ENCODE data around the gene ASTN2. TPM values are rescaled to one million over a fixed set of nuclear protein-coding genes. Genes with fewer than 3 reads are reported as not detected.

The ASTN2 gene
- total and polyA plus RNA-seq, 10 donors: 0.87 to 6.1 (median 3.7) TPM

DNA sequence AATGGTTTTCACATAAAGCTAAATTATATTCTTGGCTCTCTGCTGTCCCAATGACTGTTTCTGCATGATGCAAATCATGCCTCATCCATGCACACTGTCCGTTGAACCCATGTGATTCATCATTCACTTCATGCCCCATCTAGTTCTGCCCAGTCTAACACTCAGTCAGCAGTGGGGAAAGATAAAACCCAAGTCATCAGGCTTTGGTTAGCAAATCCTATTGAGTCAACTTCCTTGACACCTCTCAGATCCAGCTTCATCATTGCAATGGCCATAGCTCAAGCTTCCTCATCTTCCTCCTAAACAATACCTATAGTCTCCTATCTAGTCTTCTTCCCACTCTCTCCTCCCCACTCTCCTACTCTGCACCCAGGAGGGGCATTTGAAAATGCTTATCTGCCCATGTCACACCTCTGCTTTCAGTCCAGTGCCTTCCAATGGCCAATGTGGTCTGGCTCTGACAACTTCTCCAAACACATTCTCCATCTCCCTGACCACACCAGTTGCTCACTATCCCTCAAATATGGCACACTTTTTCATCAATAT lies 993.8 kb downstream of the ASTN2 start:
- intact Hi-C loops (cut with DNase I; ENCODE audit: low total_unique reads): no loop called here
- Histone ChIP-seq H3K27ac (no peak overlapping the region), H3K4me1 (no peaks in the 10 kb centered on the region), H3K9me3 (no peaks in the 10 kb centered on the region), H3K36me3 (peaks cover 0 to 9% (median 0%) of the 10 kb centered on the region in 6 donors), H3K27me3 (replicated peaks in 1 of 7) (no peaks in the 10 kb centered on the region), H3K4me3 (no peak overlapping the region)
- 86 to 96% (median 89%) methylated on average over 1 of the region's 1 CpG for WGBS, 5 donors
- TF ChIP-seq, protein P1, sequence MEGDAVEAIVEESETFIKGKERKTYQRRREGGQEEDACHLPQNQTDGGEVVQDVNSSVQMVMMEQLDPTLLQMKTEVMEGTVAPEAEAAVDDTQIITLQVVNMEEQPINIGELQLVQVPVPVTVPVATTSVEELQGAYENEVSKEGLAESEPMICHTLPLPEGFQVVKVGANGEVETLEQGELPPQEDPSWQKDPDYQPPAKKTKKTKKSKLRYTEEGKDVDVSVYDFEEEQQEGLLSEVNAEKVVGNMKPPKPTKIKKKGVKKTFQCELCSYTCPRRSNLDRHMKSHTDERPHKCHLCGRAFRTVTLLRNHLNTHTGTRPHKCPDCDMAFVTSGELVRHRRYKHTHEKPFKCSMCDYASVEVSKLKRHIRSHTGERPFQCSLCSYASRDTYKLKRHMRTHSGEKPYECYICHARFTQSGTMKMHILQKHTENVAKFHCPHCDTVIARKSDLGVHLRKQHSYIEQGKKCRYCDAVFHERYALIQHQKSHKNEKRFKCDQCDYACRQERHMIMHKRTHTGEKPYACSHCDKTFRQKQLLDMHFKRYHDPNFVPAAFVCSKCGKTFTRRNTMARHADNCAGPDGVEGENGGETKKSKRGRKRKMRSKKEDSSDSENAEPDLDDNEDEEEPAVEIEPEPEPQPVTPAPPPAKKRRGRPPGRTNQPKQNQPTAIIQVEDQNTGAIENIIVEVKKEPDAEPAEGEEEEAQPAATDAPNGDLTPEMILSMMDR (IDR thresholded peaks at IDR 0.05 in 8 of 11, conservative IDR thresholded peaks at IDR 0.05 in 3 of 11): no peak
- TF ChIP-seq POLR2A (IDR thresholded peaks at IDR 0.05): no peak
- TF ChIP-seq POLR2AphosphoS5 (IDR thresholded peaks at IDR 0.05): no peak
- DNase-seq: no peak

DNA sequence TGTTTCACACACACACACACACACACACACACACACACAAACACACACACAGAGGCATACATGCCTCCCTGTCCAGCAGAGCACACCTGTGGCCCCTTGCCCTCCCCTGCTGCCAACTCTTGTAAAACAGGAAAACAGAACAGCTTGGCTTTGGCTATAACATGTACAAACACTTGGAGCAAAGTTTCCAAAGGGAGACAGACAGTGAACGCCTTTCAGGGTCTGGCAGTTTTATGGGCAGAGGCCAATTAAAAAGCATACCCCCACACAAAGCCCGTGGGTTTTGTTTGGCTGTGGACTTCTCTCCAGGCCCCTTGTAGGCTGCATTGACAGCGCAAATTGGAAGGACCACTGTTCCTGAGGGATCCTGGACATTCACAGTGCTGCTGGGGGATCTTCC lies 995.7 kb downstream of the ASTN2 start:
- no peaks in the 10 kb centered on the region for H3K9me3 ChIP-seq
- TF ChIP-seq POLR2A (IDR thresholded peaks at IDR 0.05): no peak
- no peak for TF ChIP-seq POLR2AphosphoS5 (IDR thresholded peaks at IDR 0.05)
- TF ChIP-seq, protein P1 (IDR thresholded peaks at IDR 0.05 in 8 of 11, conservative IDR thresholded peaks at IDR 0.05 in 3 of 11): no peak
- no peak overlapping the region for H3K27ac ChIP-seq
- no peak overlapping the region for H3K4me3 ChIP-seq
- 51 to 86% (median 75%) methylated on average over 3 of the region's 3 CpGs for WGBS, 5 donors
- H3K4me1 ChIP-seq: no peaks in the 10 kb centered on the region
- intact Hi-C loops (cut with DNase I; ENCODE audit: low total_unique reads): no loop called here
- H3K36me3 ChIP-seq: no peaks in the 10 kb centered on the region
- H3K27me3 ChIP-seq (replicated peaks in 1 of 7): no peaks in the 10 kb centered on the region
- DNase-seq: no peak

DNA sequence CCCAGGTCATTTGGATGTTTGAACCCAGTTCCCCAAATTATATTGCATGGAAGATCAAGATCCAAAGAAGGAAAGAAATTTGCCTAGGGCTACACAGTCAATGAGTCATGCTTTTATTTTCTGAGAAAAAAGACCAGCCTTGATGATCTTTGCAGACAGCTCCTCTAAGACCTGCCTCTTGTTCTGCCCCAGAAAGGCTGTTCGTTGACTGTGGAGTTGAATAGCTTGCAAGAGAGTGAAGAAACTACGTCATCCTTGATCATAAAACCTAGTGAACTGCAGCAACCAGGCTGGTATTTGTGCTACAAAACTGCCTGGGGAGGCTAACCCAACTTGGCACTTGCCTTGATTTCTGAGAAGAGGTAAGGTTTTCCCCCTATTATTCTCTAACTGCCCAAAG lies 997.4 kb downstream of the ASTN2 start:
- Histone ChIP-seq H3K9me3 (no peaks in the 10 kb centered on the region), H3K4me3 (no peak overlapping the region), H3K27me3 (replicated peaks in 1 of 7) (no peaks in the 10 kb centered on the region), H3K36me3 (no peaks in the 10 kb centered on the region), H3K27ac (no peak overlapping the region), H3K4me1 (no peaks in the 10 kb centered on the region)
- intact Hi-C loops (cut with DNase I; ENCODE audit: low total_unique reads): no loop called here
- WGBS, 5 donors: 82 to 94% (median 84%) methylated on average over 2 of the region's 2 CpGs
- TF ChIP-seq POLR2A (IDR thresholded peaks at IDR 0.05) (no peak), POLR2AphosphoS5 (IDR thresholded peaks at IDR 0.05) (no peak)
- TF ChIP-seq, protein P1 (IDR thresholded peaks at IDR 0.05 in 8 of 11, conservative IDR thresholded peaks at IDR 0.05 in 3 of 11): no peak
- DNase-seq: no peak

GRCh38 chr9:116416421-116416820 lies 998.4 kb downstream of the ASTN2 start:
- intact Hi-C loops (cut with DNase I; ENCODE audit: low total_unique reads): no loop called here
- 93 to 100% (median 97%) methylated on average over 1 of the region's 1 CpG for WGBS, 5 donors
- TF ChIP-seq POLR2A (IDR thresholded peaks at IDR 0.05) (no peak), POLR2AphosphoS5 (IDR thresholded peaks at IDR 0.05) (no peak)
- TF ChIP-seq, protein P1 (IDR thresholded peaks at IDR 0.05 in 8 of 11, conservative IDR thresholded peaks at IDR 0.05 in 3 of 11): no peak
- Histone ChIP-seq H3K36me3 (no peaks in the 10 kb centered on the region), H3K4me1 (no peaks in the 10 kb centered on the region), H3K27ac (no peak overlapping the region), H3K4me3 (no peak overlapping the region), H3K9me3 (no peaks in the 10 kb centered on the region), H3K27me3 (replicated peaks in 1 of 7) (no peaks in the 10 kb centered on the region)
- DNase-seq: no peak

Measured in spleen (tissue), 11 donors.